HepG2 (cell line): Measurements from ENCODE around the gene CAPN12. TPM values are rescaled to one million over a fixed set of nuclear protein-coding genes. Genes with fewer than 3 reads are reported as not detected.

Source experiments
- AFF4 ChIP-seq: sonication (generic); formaldehyde crosslinking; IDR thresholded peaks from 2 replicates; pipeline ENCODE4 v1.4.0; 2020; ENCODE audit warnings: missing genetic modification reagents
- AKNA ChIP-seq: sonication (generic); formaldehyde crosslinking; IDR thresholded peaks from 2 replicates; pipeline ENCODE4 v1.4.0; 2020; ENCODE audit warnings: missing genetic modification reagents, borderline replicate concordance
- CBX2 ChIP-seq, 2 experiments: fragments of 200-600 bp in 1 of 2; sonication (generic); formaldehyde crosslinking in 1 of 2; IDR thresholded peaks; 2 replicates each; pipeline versions ENCODE4 v1.7.0 to v1.8.1; 2018 to 2022; ENCODE audit warnings: low read depth in 2 of 2, low read length in 1 of 2, mild to moderate bottlenecking in 1 of 2, missing genetic modification reagents in 1 of 2
- CCDC6 ChIP-seq: sonication (generic); formaldehyde crosslinking; IDR thresholded peaks from 2 replicates; pipeline ENCODE4 v1.8.1; 2022; ENCODE audit warnings: mild to moderate bottlenecking, missing genetic modification reagents, moderate library complexity
- ESRRA ChIP-seq: sonication (generic); formaldehyde crosslinking; IDR thresholded peaks from 2 replicates; pipeline ENCODE4 v1.5.1; 2020; ENCODE audit warnings: mild to moderate bottlenecking, low read depth, missing genetic modification reagents
- ETV5 ChIP-seq: IDR thresholded peaks from 2 replicates; pipeline ENCODE4 v1.6.1; 2018; ENCODE audit warnings: missing biosample characterization, missing genetic modification reagents, inconsistent platforms, borderline replicate concordance
- FOXA3 ChIP-seq: IDR thresholded peaks from 2 replicates; pipeline ENCODE4 v1.6.1; 2016; ENCODE audit warnings: missing genetic modification reagents, missing compliant biosample characterization
- KAT8 ChIP-seq: IDR thresholded peaks from 2 replicates; pipeline ENCODE4 v1.6.1; 2016; ENCODE audit warnings: missing genetic modification reagents, missing compliant biosample characterization
- KDM3A ChIP-seq: IDR thresholded peaks from 2 replicates; pipeline ENCODE4 v1.6.1; 2018; ENCODE audit warnings: low read depth, missing compliant biosample characterization
- LBX2 ChIP-seq: sonication (generic); formaldehyde crosslinking; IDR thresholded peaks from 2 replicates; pipeline ENCODE4 v1.5.0; 2020; ENCODE audit warnings: missing genetic modification reagents, mild to moderate bottlenecking, borderline replicate concordance
- MIER3 ChIP-seq: IDR thresholded peaks from 2 replicates; pipeline ENCODE4 v1.6.1; 2016; ENCODE audit warnings: missing compliant biosample characterization, borderline replicate concordance
- MTERF4 ChIP-seq: sonication (generic); formaldehyde crosslinking; IDR thresholded peaks from 2 replicates; pipeline ENCODE4 v1.8.0; 2023; ENCODE audit warnings: mild to moderate bottlenecking, missing genetic modification reagents
- MXD4 ChIP-seq: IDR thresholded peaks from 2 replicates; pipeline ENCODE4 v1.6.1; 2016; ENCODE audit warnings: mild to moderate bottlenecking, missing biosample characterization, missing genetic modification reagents
- NFE2L1 ChIP-seq: sonication (generic); formaldehyde crosslinking; IDR thresholded peaks from 2 replicates; pipeline ENCODE4 v1.4.0; 2020; ENCODE audit warnings: missing genetic modification reagents, mild to moderate bottlenecking, borderline replicate concordance
- POLR2AphosphoS2 ChIP-seq: IDR thresholded peaks from 2 replicates; pipeline ENCODE4 v1.6.1; 2011; ENCODE audit warnings: low read depth, low read length, improper control_type of control experiment
- RAD51 ChIP-seq: fragments of 450-650 bp; IDR thresholded peaks from 2 replicates; pipeline ENCODE4 v1.6.1; 2016; ENCODE audit warnings: borderline replicate concordance
- RBFOX2 ChIP-seq: fragments of 200-400 bp; formaldehyde crosslinking; IDR thresholded peaks from 2 replicates; pipeline ENCODE4 v1.6.1; 2017; ENCODE audit warnings: low read depth, mild to moderate bottlenecking, low read length
- SMYD3 ChIP-seq: sonication (generic); formaldehyde crosslinking; IDR thresholded peaks from 2 replicates; pipeline ENCODE4 v1.8.1; 2023; ENCODE audit warnings: mild to moderate bottlenecking, missing genetic modification reagents
- TOE1 ChIP-seq: sonication (generic); formaldehyde crosslinking; IDR thresholded peaks from 2 replicates; pipeline ENCODE4 v1.4.0; 2020; ENCODE audit warnings: mild to moderate bottlenecking, missing genetic modification reagents
- ZNF350 ChIP-seq: sonication (generic); formaldehyde crosslinking; IDR thresholded peaks from 2 replicates; pipeline ENCODE4 v1.4.0; 2020; ENCODE audit warnings: mild to moderate bottlenecking, low read depth, missing genetic modification reagents, borderline replicate concordance
- ZSCAN22 ChIP-seq: sonication (generic); formaldehyde crosslinking; IDR thresholded peaks from 2 replicates; pipeline ENCODE4 v1.4.0; 2020; ENCODE audit warnings: mild to moderate bottlenecking, missing genetic modification reagents
- polyA plus RNA-seq, 8 experiments: library from polyadenylated mRNA; depleted of rRNA in 3 of 8; stranded (reverse) in 7 of 8; unstranded in 1 of 8; fragments of >200 nt; fragmentation: Illumina TruSeq in 4 of 8; extraction: Trizol in 4 of 8; gene quantifications; 2 replicates each; pipeline versions ENCODE4 v1.2.1 to v1.2.3, GENCODE V29; 2011 to 2016; ENCODE audit warnings: low read depth in 4 of 8, missing spikeins in 1 of 8, mixed read lengths in 1 of 8; ENCODE audit not compliant: insufficient read depth in 1 of 8
- total RNA-seq, 5 experiments: library from RNA; depleted of rRNA; stranded (reverse); fragments of >200 nt; fragmentation: Illumina TruSeq; extraction: Trizol; gene quantifications; 2 replicates each; pipeline ENCODE4 v1.2.3, GENCODE V29; 2016; ENCODE audit warnings: low read depth in 1 of 5

The CAPN12 gene
- total and polyA plus RNA-seq, 2 of the 13 experiments (the other 11 are each of a cell fraction or from before 2014, with no cell fraction given), result 1.6 to 13.6 TPM

GRCh38 chr19:38737281-38737865 is 6.9 kb downstream of the CAPN12 start (continued):
- TF ChIP-seq AFF4, result no peak
- no peak for TF ChIP-seq CCDC6 (CRISPR knock-in tag)
- peak; percentile 62 for TF ChIP-seq RBFOX2
- no peak for TF ChIP-seq ESRRA
- no peak for TF ChIP-seq POLR2AphosphoS2
- no peak for TF ChIP-seq ZSCAN22
- no peak for TF ChIP-seq TOE1
- TF ChIP-seq KAT8, result no peak
- peak; percentile 44; the same call in 1 of the 2 replicates for TF ChIP-seq ZNF350 (CRISPR knock-in tag)
- no peak for TF ChIP-seq CBX2 (IDR thresholded peaks at IDR 0.05; ENCODE audit: low read depth, low read length)
- TF ChIP-seq CBX2 (CRISPR knock-in tag; IDR thresholded peaks at IDR 0.05; ENCODE audit: low read depth), result no peak
- no peak for TF ChIP-seq MXD4 (CRISPR knock-in tag)
- no peak for TF ChIP-seq NFE2L1
- TF ChIP-seq MIER3 (CRISPR knock-in tag), result no peak
- TF ChIP-seq FOXA3 (CRISPR knock-in tag), result no peak
- TF ChIP-seq KDM3A, result no peak
- TF ChIP-seq RAD51, result no peak
- TF ChIP-seq MTERF4 (CRISPR knock-in tag), result no peak
- no peak for TF ChIP-seq AKNA (CRISPR knock-in tag)
- TF ChIP-seq LBX2 (CRISPR knock-in tag), result no peak
- TF ChIP-seq ETV5, result peak; percentile 40; the same call in 1 of the 2 replicates
- no peak for TF ChIP-seq SMYD3 (CRISPR knock-in tag)
